Endothelial cell of umbilical vein (primary cell): Measurements from ENCODE around the gene GAB1. TPM values are rescaled to one million over a fixed set of nuclear protein-coding genes. Genes with fewer than 3 reads are reported as not detected.

Experiments
- BruUV-seq: library from RNA; stranded (reverse); fragments of 400-500 nt; replicated peaks from 2 replicates; lab custom pipeline; 2021; lab: Mats Ljungman, UMichigan
- CTCF ChIA-PET: fragments of 300-600, 350-600 bp; sonication (Branson Sonifier 250); formaldehyde crosslinking; loops from one replicate; lab custom pipeline; 2021; ENCODE audit warnings: antibody characterized with exemption, inconsistent platforms; lab: Charles Lee
- POLR2A ChIA-PET: fragments of 300-600, 350-600 bp; sonication (Branson Sonifier 250); formaldehyde crosslinking; loops from one replicate; lab custom pipeline; 2021; ENCODE audit warnings: antibody characterized with exemption, inconsistent platforms; lab: Charles Lee
- DNase-seq: peaks from one replicate; pipeline ENCODE4 v3.0.0-alpha.2; 2011; ENCODE audit warnings: low read depth, low spot score
- FAIRE-seq: peaks from 2 replicates; lab custom pipeline; 2011; peaks lifted over from hg19 to GRCh38; lab: Jason Lieb, UNC
- H2AFZ ChIP-seq: 2 replicates; pipeline ENCODE4 v1.6.0; 2012; ENCODE audit warnings: low read depth, low read length, control low read depth, inconsistent platforms
- H3K27ac ChIP-seq: 2 replicates; pipeline ENCODE4 v1.5.1; 2011; ENCODE audit warnings: low read depth, mild to moderate bottlenecking, control low read depth, low read length, moderate library complexity; ENCODE audit not compliant: insufficient read depth
- H3K27me3 ChIP-seq, 2 experiments: 2 replicates each; pipeline versions ENCODE4 v1.6.0 to v1.6.1; 2011; ENCODE audit warnings: low read length in 2 of 2, mixed read lengths in 1 of 2; ENCODE audit not compliant: control insufficient read depth in 2 of 2, insufficient read depth in 2 of 2
- H3K36me3 ChIP-seq, 2 experiments: 2 replicates in 1 of 2; 3 replicates in 1 of 2; pipeline ENCODE4 v1.5.1; 2011; ENCODE audit warnings: low read length in 2 of 2, mild to moderate bottlenecking in 1 of 2, moderate library complexity in 1 of 2; ENCODE audit not compliant: control insufficient read depth in 2 of 2, insufficient read depth in 2 of 2; ENCODE audit errors: extremely low read depth in 1 of 2
- H3K4me1 ChIP-seq: 3 replicates; pipeline ENCODE4 v1.5.1; 2011; ENCODE audit warnings: mild to moderate bottlenecking, low read length; ENCODE audit not compliant: control insufficient read depth, insufficient read depth; ENCODE audit errors: extremely low read depth
- H3K4me2 ChIP-seq: 2 replicates; pipeline ENCODE4 v1.6.1; 2011; ENCODE audit warnings: low read length, control low read depth, mixed read lengths; ENCODE audit not compliant: insufficient read depth
- H3K4me3 ChIP-seq, 3 experiments: fragments of 200-600 bp in 1 of 3; sonication (generic), shearing (Covaris generic) in 1 of 3; replicated peaks in 1 of 3; 2 replicates each; pipeline ENCODE4 v1.5.1; 2011 to 2016; ENCODE audit warnings: control low read depth in 3 of 3, low read length in 3 of 3, mild to moderate bottlenecking in 2 of 3, inconsistent platforms in 1 of 3, low read depth in 1 of 3, moderate library complexity in 1 of 3; ENCODE audit not compliant: insufficient read depth in 1 of 3
- H3K79me2 ChIP-seq: 2 replicates; pipeline ENCODE4 v1.6.0; 2012; ENCODE audit warnings: low read length, inconsistent platforms; ENCODE audit not compliant: control insufficient read depth, insufficient read depth
- H3K9ac ChIP-seq: replicated peaks from 2 replicates; pipeline ENCODE3; 2011; ENCODE audit warnings: low read length, control low read depth; ENCODE audit not compliant: insufficient read depth; ENCODE audit errors: extremely low read depth
- H3K9me1 ChIP-seq: replicated peaks from 3 replicates; pipeline ENCODE4 v1.6.0; 2011; ENCODE audit warnings: mild to moderate bottlenecking, low read length; ENCODE audit not compliant: control insufficient read depth, insufficient read depth; ENCODE audit errors: extremely low read depth
- H3K9me3 ChIP-seq: replicated peaks from 2 replicates; pipeline ENCODE4 v1.5.1; 2012; ENCODE audit warnings: low read length, inconsistent platforms; ENCODE audit not compliant: control insufficient read depth, insufficient read depth
- H4K20me1 ChIP-seq: replicated peaks from 2 replicates; pipeline ENCODE3; 2011; ENCODE audit warnings: mild to moderate bottlenecking, low read length; ENCODE audit not compliant: control insufficient read depth, insufficient read depth; ENCODE audit errors: extremely low read depth
- CTCF ChIP-seq, 2 donors: IDR thresholded peaks; 1 replicate in 1 of 2; 2 replicates in 1 of 2; pipeline ENCODE4 v1.5.1; 2011; ENCODE audit warnings: low read length in 2 of 2, mild to moderate bottlenecking in 2 of 2, moderate library complexity in 2 of 2, control low read depth in 1 of 2, inconsistent platforms in 1 of 2, low read depth in 1 of 2; ENCODE audit not compliant: insufficient read depth in 1 of 2; ENCODE audit errors: extremely low read depth in 1 of 2
- EZH2 ChIP-seq: IDR thresholded peaks from 2 replicates; pipeline ENCODE4 v1.6.1; 2012; ENCODE audit warnings: borderline replicate concordance, low read depth, mild to moderate bottlenecking, moderate library complexity, low read length, inconsistent platforms; ENCODE audit not compliant: severe bottlenecking
- FOS ChIP-seq: IDR thresholded peaks from 2 replicates; pipeline ENCODE4 v1.6.1; 2011; ENCODE audit warnings: mild to moderate bottlenecking, low read length, moderate library complexity, borderline replicate concordance; ENCODE audit not compliant: insufficient read depth
- GATA2 ChIP-seq: IDR thresholded peaks from 2 replicates; pipeline ENCODE4 v1.7.0; 2011; ENCODE audit warnings: low read depth, mild to moderate bottlenecking, moderate library complexity, mixed read lengths, low read length; ENCODE audit not compliant: insufficient read length, insufficient read depth
- JUN ChIP-seq: IDR thresholded peaks from 2 replicates; pipeline ENCODE4 v1.6.1; 2011; ENCODE audit warnings: borderline replicate concordance, low read depth; ENCODE audit not compliant: insufficient read length, insufficient read depth
- POLR2A ChIP-seq: IDR thresholded peaks from 2 replicates; pipeline ENCODE4 v1.6.1; 2012; ENCODE audit warnings: low read depth, mild to moderate bottlenecking, control low read depth, low read length
- POLR2AphosphoS5 ChIP-seq: IDR thresholded peaks from 2 replicates; pipeline ENCODE4 v1.6.1; 2012; ENCODE audit warnings: low read depth, mild to moderate bottlenecking, control low read depth, low read length, moderate library complexity; ENCODE audit not compliant: insufficient read depth
- dilution Hi-C: fragments of 300-500 bp; cut with MboI; formaldehyde crosslinking; loops from one replicate; pipeline ENCODE4 v1.15.0; 2019; ENCODE audit warnings: low sequenced_read_pairs; ENCODE audit not compliant: extremely low pct_ligation_motif_present
- intact Hi-C: fragments of 100-400 bp; cut with micrococcal nuclease; formaldehyde crosslinking; loops from one replicate; pipeline ENCODE4 v1.10.0; 2022
- polyA plus RNA-seq, 4 experiments: library from polyadenylated mRNA; depleted of rRNA in 3 of 4; stranded (reverse) in 3 of 4; unstranded in 1 of 4; fragments of >200 nt; gene quantifications; 2 replicates each; pipeline versions ENCODE4 v1.2.1 to v1.2.3, GENCODE V29; 2011 to 2012; ENCODE audit warnings: missing spikeins in 1 of 4
- total RNA-seq: library from RNA; stranded (reverse); gene quantifications from 2 replicates; pipeline ENCODE4 v1.2.3, GENCODE V29; 2021

The GAB1 gene
- total and polyA plus RNA-seq, 2 donors (not counting 3 experiments of a cell fraction or from before 2014, with no cell fraction given) = 9.3 to 37.7 TPM

- no peak for DNase-seq
- POLR2A ChIA-PET = no interaction called here
Measured at GRCh38 chr4:143291314-143291713, 45.4 kb upstream of the GAB1 start.

GRCh38 chr4:143292858-143293257 lies 43.8 kb upstream of the GAB1 start:
- BruUV-seq = no TSS peak
- no peaks in the 10 kb centered on the region for H3K9me3 ChIP-seq
- H4K20me1 ChIP-seq = no peaks in the 10 kb centered on the region
- H3K36me3 ChIP-seq = no peaks in the 10 kb centered on the region
- no peaks in the 10 kb centered on the region for H3K79me2 ChIP-seq
- CTCF ChIA-PET = interaction anchor here (0.9 kb wide), 1 partner anchor 38 kb away, joined by 3 read pairs; no protein-coding TSS in a partner anchor
- intact Hi-C loops = no loop called here
- no peaks in the 10 kb centered on the region for H3K4me1 ChIP-seq
- no peak overlapping the region for H3K4me3 ChIP-seq
- POLR2A ChIA-PET = no interaction called here
- peaks cover 0 to 2% of the 10 kb centered on the region in 2 experiments for H3K27me3 ChIP-seq
- no peak for DNase-seq
- H2AFZ ChIP-seq = no peak overlapping the region
- H3K9me1 ChIP-seq = no peaks in the 10 kb centered on the region
- no peak overlapping the region for H3K4me2 ChIP-seq
- no peak overlapping the region for H3K27ac ChIP-seq
- dilution Hi-C loops = no loop called here
- TF ChIP-seq GATA2 = no peak
- TF ChIP-seq EZH2 = no peak
- TF ChIP-seq CTCF (IDR thresholded peaks at IDR 0.05; ENCODE audit: extremely low read depth in 1 of 2, insufficient read depth in 1 of 2, low read depth in 1 of 2, low read length in 2 of 2) = no peak
- TF ChIP-seq POLR2AphosphoS5 = no peak
- TF ChIP-seq POLR2A = no peak
- no peak for TF ChIP-seq FOS
- no peak for FAIRE-seq
- H3K9ac ChIP-seq = no peak overlapping the region

More at GRCh38 chr4:143291314-143291713, 45.4 kb upstream of the GAB1 start:
- Histone ChIP-seq H3K36me3 (no peaks in the 10 kb centered on the region), H3K79me2 (no peaks in the 10 kb centered on the region), H3K27me3 (peaks cover 0 to 2% of the 10 kb centered on the region in 2 experiments), H3K4me1 (no peaks in the 10 kb centered on the region), H2AFZ (no peak overlapping the region), H3K9me3 (no peaks in the 10 kb centered on the region), H3K27ac (no peak overlapping the region), H3K9ac (no peak overlapping the region), H3K4me2 (no peak overlapping the region), H3K9me1 (no peaks in the 10 kb centered on the region), H3K4me3 (no peak overlapping the region), H4K20me1 (no peaks in the 10 kb centered on the region)
- BruUV-seq = no TSS peak
- intact Hi-C loops = no loop called here
- CTCF ChIA-PET = interaction anchor here (1.8 kb wide), 1 partner anchor 11 kb away, joined by 5 read pairs; no protein-coding TSS in a partner anchor
- TF ChIP-seq FOS (no peak), JUN (no peak), POLR2AphosphoS5 (no peak)
- dilution Hi-C loops = no loop called here
- no peak for FAIRE-seq
